K562 (cell line): ENCODE data around the gene MAP2K3. TPM values are rescaled to one million over a fixed set of nuclear protein-coding genes. Genes with fewer than 3 reads are reported as not detected.
"Not testable (repeated sequence)": the region's sequence is repeated elsewhere in the genome, so short reads cannot be mapped to it uniquely, and the experiment has no call there.

Experiments used
- ATAC-seq: fragments of 200-7000 bp; cut with Tn5 transposase; 3 replicates; pipeline ENCODE4 v1.9.1; 2020; ENCODE audit warnings: moderate library complexity
- BruUV-seq: library from RNA; stranded (reverse); fragments of 400-500 nt; replicated peaks from 2 replicates; lab custom pipeline; 2021; lab: Mats Ljungman, UMichigan
- CTCF ChIA-PET: fragments of 300-600 bp; formaldehyde crosslinking; extraction: SDS; loops from one replicate; lab custom pipeline; 2021; ENCODE audit warnings: low intra/inter-chr PET ratio; lab: Yijun Ruan, JAX
- POLR2A ChIA-PET: fragments of 300-600, 350-650 bp; sonication (Branson Sonifier 250); formaldehyde crosslinking; extraction: SDS; loops from one replicate; lab custom pipeline; 2021; ENCODE audit warnings: antibody characterized with exemption, inconsistent platforms; lab: Yijun Ruan, JAX
- DNase-seq, 4 experiments: peaks; one replicate each; pipeline versions ENCODE4 v3.0.0 to v3.0.0-alpha.2; 2011 to 2018; ENCODE audit warnings: low spot score in 3 of 4, mixed read lengths in 3 of 4; ENCODE audit errors: extremely low read depth in 1 of 4
- FAIRE-seq: peaks from 2 replicates; lab custom pipeline; 2011; peaks lifted over from hg19 to GRCh38; lab: Jason Lieb, UNC
- H2AFZ ChIP-seq: 2 replicates; pipeline ENCODE4 v1.6.0; 2011; ENCODE audit warnings: low read depth, low read length, control low read depth, inconsistent platforms
- H3K27ac ChIP-seq: fragments of 200-600 bp; 3 replicates; pipeline ENCODE4 v1.8.0; 2011; ENCODE audit warnings: low read depth, mild to moderate bottlenecking, control low read depth, inconsistent platforms, low read length, moderate library complexity, mixed read lengths; ENCODE audit errors: extremely low read depth
- H3K27me3 ChIP-seq, 2 experiments: fragments of 300-600 bp in 1 of 2; 2 replicates in 1 of 2; 3 replicates in 1 of 2; pipeline versions ENCODE4 v1.6.0 to v1.8.0; 2011; ENCODE audit warnings: inconsistent platforms in 2 of 2, low read length in 2 of 2, mild to moderate bottlenecking in 1 of 2, mixed read lengths in 1 of 2, moderate library complexity in 1 of 2; ENCODE audit not compliant: control insufficient read depth in 2 of 2, insufficient read depth in 2 of 2
- H3K36me3 ChIP-seq: fragments of 300-600 bp; 3 replicates; pipeline ENCODE4 v1.8.0; 2011; ENCODE audit warnings: mild to moderate bottlenecking, low read length, inconsistent platforms; ENCODE audit not compliant: control insufficient read depth, insufficient read depth
- H3K4me1 ChIP-seq, 2 experiments: fragments of 200-600 bp in 1 of 2; replicated peaks in 1 of 2; 2 replicates in 1 of 2; 3 replicates in 1 of 2; pipeline versions ENCODE4 v1.5.1 to v1.8.0; 2011; ENCODE audit warnings: inconsistent platforms in 2 of 2, low read length in 2 of 2, mild to moderate bottlenecking in 1 of 2, mixed read lengths in 1 of 2, moderate library complexity in 1 of 2; ENCODE audit not compliant: control insufficient read depth in 2 of 2, insufficient read depth in 2 of 2
- H3K4me2 ChIP-seq: 2 replicates; pipeline ENCODE4 v1.6.1; 2011; ENCODE audit warnings: low read length, control low read depth, inconsistent platforms, mixed read lengths; ENCODE audit not compliant: insufficient read depth
- H3K4me3 ChIP-seq: fragments of 200-600 bp; sonication (generic), shearing (Covaris generic); 2 replicates; pipeline ENCODE4 v1.5.1; 2016; ENCODE audit warnings: control low read depth, inconsistent platforms
- H3K79me2 ChIP-seq: fragments of 200-600 bp; 3 replicates; pipeline ENCODE4 v1.8.0; 2011; ENCODE audit warnings: low read length, inconsistent platforms; ENCODE audit not compliant: control insufficient read depth, insufficient read depth
- H3K9ac ChIP-seq, 2 experiments: 2 replicates each; pipeline versions ENCODE4 v1.6.0 to v1.6.1; 2011; ENCODE audit warnings: low read depth in 2 of 2, low read length in 2 of 2, control low read depth in 1 of 2, inconsistent platforms in 1 of 2, mild to moderate bottlenecking in 1 of 2, mixed read lengths in 1 of 2; ENCODE audit not compliant: insufficient read depth in 1 of 2
- H3K9me1 ChIP-seq: one replicate; pipeline ENCODE4 v1.6.0; 2011; ENCODE audit warnings: inconsistent platforms, mild to moderate bottlenecking, low read length, moderate library complexity; ENCODE audit not compliant: control insufficient read depth, insufficient read depth
- H3K9me3 ChIP-seq: replicated peaks from 2 replicates; pipeline ENCODE4 v1.5.1; 2011; ENCODE audit warnings: low read depth, low read length, inconsistent platforms; ENCODE audit not compliant: control insufficient read depth, insufficient read depth
- H4K20me1 ChIP-seq: replicated peaks from 2 replicates; pipeline ENCODE4 v1.6.1; 2011; ENCODE audit warnings: low read length, inconsistent platforms, mixed read lengths; ENCODE audit not compliant: control insufficient read depth, insufficient read depth
- CBX3 ChIP-seq, 2 experiments: IDR thresholded peaks; 1 replicate in 1 of 2; 2 replicates in 1 of 2; pipeline ENCODE4 v1.6.1; 2012; ENCODE audit warnings: inconsistent platforms in 2 of 2, low read length in 2 of 2, borderline replicate concordance in 1 of 2, control low read depth in 1 of 2
- EP400 ChIP-seq: fragments of 450-650 bp; IDR thresholded peaks from 2 replicates; pipeline ENCODE4 v1.6.1; 2017; ENCODE audit warnings: antibody characterized with exemption, mild to moderate bottlenecking, moderate library complexity
- FOXJ2 ChIP-seq: fragments of 200-800 bp; sonication (Bioruptor generic); IDR thresholded peaks from 2 replicates; pipeline ENCODE4 v1.6.1; 2016; ENCODE audit warnings: missing genetic modification characterization, missing compliant biosample characterization
- FOXJ3 ChIP-seq: sonication (generic); formaldehyde crosslinking; IDR thresholded peaks from 2 replicates; pipeline ENCODE4 v1.4.0; 2020; ENCODE audit warnings: mild to moderate bottlenecking, missing genetic modification reagents
- RBM25 ChIP-seq: fragments of 200-400 bp; formaldehyde crosslinking; IDR thresholded peaks from 2 replicates; pipeline ENCODE4 v1.6.1; 2018; ENCODE audit warnings: low read length, low read depth, moderate library complexity; ENCODE audit not compliant: severe bottlenecking
- ZNF76 ChIP-seq: fragments of 250-450 bp; sonication (Bioruptor Pico); IDR thresholded peaks from 2 replicates; pipeline ENCODE4 v1.4.0; 2020; ENCODE audit warnings: mild to moderate bottlenecking, moderate library complexity, borderline replicate concordance
- WGBS: fragments of 100-300 bp; shearing (Covaris generic); methylation state at CpG from one replicate; pipeline ENCODE4 v1.1.6; 2016; ENCODE audit warnings: low coverage, mixed read lengths; ENCODE audit not compliant: insufficient coverage; ENCODE audit errors: missing lambda C conversion rate; 5-methylcytosine and 5-hydroxymethylcytosine counted together
- in situ Hi-C: fragments of 300-500 bp; cut with MboI; formaldehyde crosslinking; loops from 4 replicates; pipeline ENCODE4 v1.15.0; 2018; ENCODE audit warnings: inconsistent platforms, mixed read lengths
- intact Hi-C: fragments of 100-400 bp; cut with micrococcal nuclease; formaldehyde crosslinking; loops from 2 replicates; pipeline ENCODE4 v1.14.2; 2022
- polyA plus RNA-seq, 8 experiments: library from polyadenylated mRNA; depleted of rRNA in 4 of 8; stranded (reverse) in 5 of 8; unstranded in 3 of 8; fragments of >200 nt; fragmentation: Nextera tagmentation in 2 of 8; fragmentation: Illumina TruSeq in 1 of 8; extraction: Ambion mirVana in 2 of 8; extraction: Trizol in 1 of 8; gene quantifications; 2 replicates each; pipeline versions ENCODE4 v1.2.1 to v1.2.3, GENCODE V29; 2011 to 2014; ENCODE audit warnings: inconsistent platforms in 1 of 8, missing spikeins in 1 of 8
- total RNA-seq, 7 experiments: library from RNA; depleted of rRNA in 6 of 7; stranded (reverse); fragments of >200 nt in 6 of 7; fragmentation: Illumina TruSeq in 2 of 7; extraction: Trizol in 2 of 7; gene quantifications; 2 replicates each; pipeline versions ENCODE4 v1.2.1 to v1.2.3, GENCODE V29; 2011 to 2021; ENCODE audit warnings: low replicate concordance in 1 of 7
- TF ChIP-seq, protein P1 (sequence below): fragments of 250-450 bp; sonication (Bioruptor Pico); IDR thresholded peaks from 2 replicates; pipeline ENCODE4 v1.9.0; 2021; ENCODE audit warnings: mild to moderate bottlenecking, inconsistent platforms
- TF ChIP-seq, protein P2 (sequence below): fragments of 450-650 bp; IDR thresholded peaks from 2 replicates; pipeline ENCODE4 v1.7.1; 2018; ENCODE audit warnings: mild to moderate bottlenecking, low read depth; ENCODE audit not compliant: partially characterized antibody

MAP2K3 gene
- total and polyA plus RNA-seq, 9 of the 15 experiments (the other 6 are each of a cell fraction or from before 2014, with no cell fraction given): 0.18 to 14.8 (median 3.5) TPM

DNA sequence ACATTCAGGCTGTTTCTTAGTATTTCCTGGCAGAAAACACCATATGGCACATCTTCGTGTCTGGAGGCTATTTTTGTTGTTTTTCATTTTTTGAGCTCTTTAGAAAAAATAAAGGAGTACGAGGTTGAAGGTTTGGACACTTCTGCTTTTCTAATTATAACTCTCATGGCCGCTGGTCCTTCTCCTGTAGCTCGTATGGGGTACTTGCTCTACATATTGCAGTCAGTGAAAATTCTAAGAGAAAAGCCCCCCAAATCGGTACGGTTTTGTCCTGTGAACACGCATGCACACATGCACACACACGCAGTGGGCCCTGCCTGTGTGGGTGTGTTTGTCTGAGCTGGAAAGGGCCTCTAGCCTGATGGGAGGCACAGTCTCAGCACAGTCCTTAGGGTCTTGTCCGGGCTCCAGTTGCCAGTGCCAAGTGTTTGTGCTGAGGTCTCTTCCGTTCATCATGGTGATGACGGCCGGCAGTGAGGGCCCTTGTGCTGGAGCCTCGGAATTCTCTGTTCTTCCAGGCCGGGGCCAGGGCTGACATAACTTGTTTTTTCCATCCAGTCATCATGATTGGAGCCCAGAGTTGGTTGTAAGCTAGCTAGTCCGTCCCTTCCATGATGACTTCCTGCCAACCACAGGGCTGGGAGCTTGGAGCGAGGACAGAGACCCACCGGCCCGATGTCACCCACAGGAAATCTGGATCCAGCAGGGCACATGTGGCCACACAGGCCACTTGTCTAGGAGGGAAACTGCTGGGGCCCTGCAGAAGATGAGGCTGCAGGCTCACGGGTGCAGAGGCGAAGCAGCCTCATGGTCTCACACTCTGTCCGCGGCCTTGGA lies 26.5 kb downstream of the MAP2K3 start:
- 63% methylated on average over 9 of the region's 22 CpGs for WGBS
- intact Hi-C loops, H3K4me3 ChIP-seq, H3K9me3 ChIP-seq, in situ Hi-C loops, H3K27ac ChIP-seq, H3K4me2 ChIP-seq, H3K36me3 ChIP-seq, ATAC-seq, H3K4me1 ChIP-seq, H3K27me3 ChIP-seq, POLR2A ChIA-PET, H3K79me2 ChIP-seq, DNase-seq, H3K9me1 ChIP-seq, H4K20me1 ChIP-seq, CTCF ChIA-PET, FAIRE-seq, H3K9ac ChIP-seq, BruUV-seq, H2AFZ ChIP-seq: not testable (repeated sequence)

- no peak for FAIRE-seq
- in situ Hi-C loops: no loop called here
- TF ChIP-seq CBX3 (IDR thresholded peaks at IDR 0.05; ENCODE audit: borderline replicate concordance in 1 of 2, low read length in 2 of 2): no peak
- no peak for TF ChIP-seq FOXJ3 (CRISPR knock-in tag)
- no peak for TF ChIP-seq EP400
- no peak for TF ChIP-seq RBM25
- TF ChIP-seq, protein P1, sequence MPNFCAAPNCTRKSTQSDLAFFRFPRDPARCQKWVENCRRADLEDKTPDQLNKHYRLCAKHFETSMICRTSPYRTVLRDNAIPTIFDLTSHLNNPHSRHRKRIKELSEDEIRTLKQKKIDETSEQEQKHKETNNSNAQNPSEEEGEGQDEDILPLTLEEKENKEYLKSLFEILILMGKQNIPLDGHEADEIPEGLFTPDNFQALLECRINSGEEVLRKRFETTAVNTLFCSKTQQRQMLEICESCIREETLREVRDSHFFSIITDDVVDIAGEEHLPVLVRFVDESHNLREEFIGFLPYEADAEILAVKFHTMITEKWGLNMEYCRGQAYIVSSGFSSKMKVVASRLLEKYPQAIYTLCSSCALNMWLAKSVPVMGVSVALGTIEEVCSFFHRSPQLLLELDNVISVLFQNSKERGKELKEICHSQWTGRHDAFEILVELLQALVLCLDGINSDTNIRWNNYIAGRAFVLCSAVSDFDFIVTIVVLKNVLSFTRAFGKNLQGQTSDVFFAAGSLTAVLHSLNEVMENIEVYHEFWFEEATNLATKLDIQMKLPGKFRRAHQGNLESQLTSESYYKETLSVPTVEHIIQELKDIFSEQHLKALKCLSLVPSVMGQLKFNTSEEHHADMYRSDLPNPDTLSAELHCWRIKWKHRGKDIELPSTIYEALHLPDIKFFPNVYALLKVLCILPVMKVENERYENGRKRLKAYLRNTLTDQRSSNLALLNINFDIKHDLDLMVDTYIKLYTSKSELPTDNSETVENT (CRISPR knock-in tag): no peak
- TF ChIP-seq FOXJ2 (tag): no peak
- TF ChIP-seq ZNF76 (CRISPR knock-in tag): no peak
- TF ChIP-seq, protein P2, sequence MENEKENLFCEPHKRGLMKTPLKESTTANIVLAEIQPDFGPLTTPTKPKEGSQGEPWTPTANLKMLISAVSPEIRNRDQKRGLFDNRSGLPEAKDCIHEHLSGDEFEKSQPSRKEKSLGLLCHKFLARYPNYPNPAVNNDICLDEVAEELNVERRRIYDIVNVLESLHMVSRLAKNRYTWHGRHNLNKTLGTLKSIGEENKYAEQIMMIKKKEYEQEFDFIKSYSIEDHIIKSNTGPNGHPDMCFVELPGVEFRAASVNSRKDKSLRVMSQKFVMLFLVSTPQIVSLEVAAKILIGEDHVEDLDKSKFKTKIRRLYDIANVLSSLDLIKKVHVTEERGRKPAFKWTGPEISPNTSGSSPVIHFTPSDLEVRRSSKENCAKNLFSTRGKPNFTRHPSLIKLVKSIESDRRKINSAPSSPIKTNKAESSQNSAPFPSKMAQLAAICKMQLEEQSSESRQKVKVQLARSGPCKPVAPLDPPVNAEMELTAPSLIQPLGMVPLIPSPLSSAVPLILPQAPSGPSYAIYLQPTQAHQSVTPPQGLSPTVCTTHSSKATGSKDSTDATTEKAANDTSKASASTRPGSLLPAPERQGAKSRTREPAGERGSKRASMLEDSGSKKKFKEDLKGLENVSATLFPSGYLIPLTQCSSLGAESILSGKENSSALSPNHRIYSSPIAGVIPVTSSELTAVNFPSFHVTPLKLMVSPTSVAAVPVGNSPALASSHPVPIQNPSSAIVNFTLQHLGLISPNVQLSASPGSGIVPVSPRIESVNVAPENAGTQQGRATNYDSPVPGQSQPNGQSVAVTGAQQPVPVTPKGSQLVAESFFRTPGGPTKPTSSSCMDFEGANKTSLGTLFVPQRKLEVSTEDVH: no peak
Measured at GRCh38 chr17:21313320-21313719, 28.8 kb downstream of the MAP2K3 start.

More at GRCh38 chr17:21313320-21313719, 28.8 kb downstream of the MAP2K3 start:
- intact Hi-C loops: no loop called here
- Histone ChIP-seq H3K4me2 (no peak overlapping the region), H4K20me1 (no peaks in the 10 kb centered on the region), H3K4me3 (no peak overlapping the region), H2AFZ (no peak overlapping the region), H3K79me2 (no peaks in the 10 kb centered on the region), H3K27me3 (no peaks in the 10 kb centered on the region), H3K27ac (no peak overlapping the region), H3K9ac (no peak overlapping the region), H3K4me1 (peaks cover 0 to 6% of the 10 kb centered on the region in 2 experiments; a peak in 2 of 5 replicates), H3K36me3 (no peaks in the 10 kb centered on the region), H3K9me1 (no peaks in the 10 kb centered on the region), H3K9me3 (no peaks in the 10 kb centered on the region)
- DNase-seq (no peak), ATAC-seq (no peak)
- CTCF ChIA-PET: no interaction called here
- WGBS: 80% methylated on average over 1 of the region's 5 CpGs
- no TSS peak for BruUV-seq
- POLR2A ChIA-PET: no interaction called here
